NCI-H1417 (cell line): Measurements from ENCODE around the gene NAV2.
"Not testable (repeated sequence)": the region's sequence is repeated elsewhere in the genome, so short reads cannot be mapped to it uniquely, and the experiment has no call there.

Experiments
- DNase-seq, 3 experiments: peaks; one replicate each; lab custom pipeline; 2025; lab: John Stamatoyannopoulos, UW

NAV2 gene

GRCh38 chr11:20083877-20084276 is 371.2 kb downstream of the NAV2 start:
- not testable (repeated sequence) for DNase-seq

GRCh38 chr11:20084921-20085814 is 372.5 kb downstream of the NAV2 start:
- DNase-seq = no peak

GRCh38 chr11:20085918-20086317 is 373.3 kb downstream of the NAV2 start:
- DNase-seq = no peak

- DNase-seq = no peak
These were observed 374.5 kb downstream of the NAV2 start for GRCh38 chr11:20087118-20087521.

- no peak for DNase-seq
These were observed 376.0 kb downstream of the NAV2 start for GRCh38 chr11:20088397-20089225.

GRCh38 chr11:20089367-20089766 is 376.7 kb downstream of the NAV2 start:
- no peak for DNase-seq

- DNase-seq = peak; percentile 21 to 88 (median 68)
These were observed 377.4 kb downstream of the NAV2 start for GRCh38 chr11:20089796-20090653.

- peak in 2 of 3 experiments; percentile 65 to 78 for DNase-seq
These were observed 378.2 kb downstream of the NAV2 start for GRCh38 chr11:20090654-20091374.

GRCh38 chr11:20093775-20094174 is 381.1 kb downstream of the NAV2 start:
- DNase-seq = no peak

GRCh38 chr11:20095189-20095588 is 382.6 kb downstream of the NAV2 start:
- DNase-seq = no peak

GRCh38 chr11:20097319-20098221 is 384.9 kb downstream of the NAV2 start:
- peak in 2 of 3 experiments; percentile 61 to 84 for DNase-seq

GRCh38 chr11:20099527-20099926 is 386.9 kb downstream of the NAV2 start:
- no peak for DNase-seq

- DNase-seq = no peak
These were observed 389.8 kb downstream of the NAV2 start for GRCh38 chr11:20102397-20102796.

GRCh38 chr11:20103281-20103680 is 390.6 kb downstream of the NAV2 start:
- no peak for DNase-seq

GRCh38 chr11:20105427-20105826 is 392.8 kb downstream of the NAV2 start:
- DNase-seq = no peak

- DNase-seq = no peak
These were observed 397.3 kb downstream of the NAV2 start for GRCh38 chr11:20109731-20110445.

GRCh38 chr11:20110908-20111669 is 398.5 kb downstream of the NAV2 start:
- peak; percentile 61 to 91 (median 85) for DNase-seq

- DNase-seq = no peak
These were observed 399.2 kb downstream of the NAV2 start for GRCh38 chr11:20111871-20112270.
